H1 (cell line): ENCODE results near the gene KCNAB2. TPM values are rescaled to one million over a fixed set of nuclear protein-coding genes. Genes with fewer than 3 reads are reported as not detected.
A peak's percentile ranks its signal among the peaks of the same experiment; 100 is the strongest.

Experiments
- CTCF ChIA-PET: fragments of 300-600 bp; sonication (Branson Sonifier 250); formaldehyde crosslinking; loops from one replicate; lab custom pipeline; 2021; ENCODE audit not compliant: partially characterized antibody; lab: Charles Lee
- POLR2A ChIA-PET: fragments of 300-600 bp; sonication (Branson Sonifier 250); formaldehyde crosslinking; loops from one replicate; lab custom pipeline; 2021; ENCODE audit warnings: inconsistent platforms; ENCODE audit not compliant: partially characterized antibody; lab: Charles Lee
- DNase-seq, 2 experiments: peaks; one replicate each; pipeline versions ENCODE4 v3.0.0 to v3.0.0-alpha.2; 2010 to 2022; ENCODE audit warnings: low spot score in 2 of 2, low read depth in 1 of 2, mixed read lengths in 1 of 2
- FAIRE-seq: peaks from 2 replicates; lab custom pipeline; 2011; peaks lifted over from hg19 to GRCh38; lab: Jason Lieb, UNC
- H2AFZ ChIP-seq: 2 replicates; pipeline ENCODE4 v1.8.1; 2012; ENCODE audit warnings: low read length, inconsistent platforms
- H2AK5ac ChIP-seq: 2 replicates; pipeline ENCODE4 v1.6.1; 2013; ENCODE audit warnings: low read depth, low read length
- H2BK120ac ChIP-seq: replicated peaks from 2 replicates; pipeline ENCODE3; 2013; ENCODE audit warnings: low read depth, low read length, inconsistent platforms
- H2BK12ac ChIP-seq: 2 replicates; pipeline ENCODE4 v1.6.1; 2013; ENCODE audit warnings: low read depth, low read length
- H2BK15ac ChIP-seq: 2 replicates; pipeline ENCODE4 v1.6.1; 2013; ENCODE audit warnings: low read length
- H2BK20ac ChIP-seq: 2 replicates; pipeline ENCODE4 v1.6.1; 2013; ENCODE audit warnings: low read length
- H2BK5ac ChIP-seq: 2 replicates; pipeline ENCODE4 v1.6.1; 2013; ENCODE audit warnings: low read depth, low read length
- H3K14ac ChIP-seq: 2 replicates; pipeline ENCODE4 v1.6.1; 2013; ENCODE audit warnings: inconsistent platforms; ENCODE audit not compliant: insufficient read length
- H3K18ac ChIP-seq: 2 replicates; pipeline ENCODE4 v1.6.1; 2013; ENCODE audit warnings: low read length; ENCODE audit errors: extremely low read depth
- H3K23ac ChIP-seq: 2 replicates; pipeline ENCODE4 v1.6.1; 2013; ENCODE audit warnings: inconsistent platforms; ENCODE audit not compliant: insufficient read length
- H3K23me2 ChIP-seq: 2 replicates; pipeline ENCODE4 v1.6.1; 2013; ENCODE audit warnings: low read depth, low read length
- H3K27ac ChIP-seq: 2 replicates; pipeline ENCODE4 v1.6.1; 2011; ENCODE audit warnings: low read depth, low read length, inconsistent platforms
- H3K27me3 ChIP-seq, 4 experiments: replicated peaks in 1 of 4; 1 replicate in 1 of 4; 2 replicates in 3 of 4; pipeline versions ENCODE4 v1.6.1 to v1.8.1; 2011 to 2013; ENCODE audit warnings: low read length in 3 of 4, mild to moderate bottlenecking in 3 of 4, inconsistent platforms in 2 of 4, mixed read lengths in 2 of 4, moderate library complexity in 1 of 4; ENCODE audit not compliant: control insufficient read depth in 3 of 4, insufficient read depth in 3 of 4; ENCODE audit errors: extremely low read depth in 1 of 4
- H3K36me3 ChIP-seq, 4 experiments: 2 replicates each; pipeline versions ENCODE4 v1.6.1 to v1.8.1; 2011 to 2013; ENCODE audit warnings: mild to moderate bottlenecking in 4 of 4, low read length in 3 of 4, moderate library complexity in 2 of 4, control low read depth in 1 of 4, inconsistent platforms in 1 of 4; ENCODE audit not compliant: insufficient read depth in 4 of 4, control insufficient read depth in 2 of 4
- H3K4ac ChIP-seq: replicated peaks from 2 replicates; pipeline ENCODE3; 2013; ENCODE audit warnings: low read length, low read depth, mixed read lengths, inconsistent platforms; ENCODE audit not compliant: insufficient read length
- H3K4me1 ChIP-seq, 4 experiments: replicated peaks in 1 of 4; 1 replicate in 1 of 4; 2 replicates in 3 of 4; pipeline versions ENCODE4 v1.6.1 to v1.8.1; 2011 to 2013; ENCODE audit warnings: low read length in 3 of 4, inconsistent platforms in 2 of 4, mixed read lengths in 1 of 4; ENCODE audit not compliant: insufficient read depth in 4 of 4, control insufficient read depth in 3 of 4
- H3K4me2 ChIP-seq, 2 experiments: 2 replicates each; pipeline versions ENCODE4 v1.6.1 to v1.8.1; 2011 to 2013; ENCODE audit warnings: low read depth in 2 of 2, low read length in 2 of 2, control low read depth in 1 of 2, inconsistent platforms in 1 of 2, mild to moderate bottlenecking in 1 of 2; ENCODE audit not compliant: insufficient read depth in 1 of 2
- H3K4me3 ChIP-seq, 4 experiments: fragments of 200-600, 300-600 bp in 1 of 4; sonication (generic), shearing (Covaris generic), sonication (Bioruptor Twin) in 1 of 4; 2 replicates each; pipeline versions ENCODE4 v1.5.1 to v1.8.1; 2011 to 2016; ENCODE audit warnings: low read length in 4 of 4, low read depth in 3 of 4, control low read depth in 2 of 4, inconsistent platforms in 2 of 4, mild to moderate bottlenecking in 2 of 4, mixed read lengths in 1 of 4, moderate library complexity in 1 of 4; ENCODE audit not compliant: insufficient read depth in 2 of 4; ENCODE audit errors: extremely low read depth in 1 of 4
- H3K56ac ChIP-seq: replicated peaks from 2 replicates; pipeline ENCODE3; 2013; ENCODE audit warnings: low read depth, mild to moderate bottlenecking, mixed read lengths, low read length, inconsistent platforms; ENCODE audit not compliant: insufficient read length
- H3K79me1 ChIP-seq: 2 replicates; pipeline ENCODE4 v1.6.1; 2013; ENCODE audit warnings: low read depth, low read length, control low read depth
- H3K79me2 ChIP-seq, 2 experiments: 2 replicates each; pipeline versions ENCODE4 v1.6.1 to v1.8.1; 2012 to 2013; ENCODE audit warnings: low read length in 2 of 2, mild to moderate bottlenecking in 2 of 2, inconsistent platforms in 1 of 2; ENCODE audit not compliant: insufficient read depth in 2 of 2, control insufficient read depth in 1 of 2
- H3K9ac ChIP-seq, 4 experiments: replicated peaks in 1 of 4; 1 replicate in 1 of 4; 2 replicates in 3 of 4; pipeline versions ENCODE4 v1.6.1 to v1.8.1; 2011 to 2013; ENCODE audit warnings: low read depth in 3 of 4, low read length in 3 of 4, control low read depth in 2 of 4, mild to moderate bottlenecking in 2 of 4, moderate library complexity in 2 of 4, inconsistent platforms in 1 of 4; ENCODE audit errors: extremely low read depth in 1 of 4
- H3K9me3 ChIP-seq, 2 experiments: 2 replicates each; pipeline versions ENCODE4 v1.6.1 to v1.8.1; 2012 to 2013; ENCODE audit warnings: mild to moderate bottlenecking in 2 of 2, moderate library complexity in 2 of 2, control low read depth in 1 of 2, inconsistent platforms in 1 of 2, low read depth in 1 of 2, low read length in 1 of 2, mixed read lengths in 1 of 2; ENCODE audit not compliant: insufficient read depth in 2 of 2
- H4K20me1 ChIP-seq, 2 experiments: replicated peaks in 1 of 2; 2 replicates each; pipeline versions ENCODE3 to v1.8.1; 2011 to 2013; ENCODE audit warnings: inconsistent platforms in 2 of 2, low read length in 2 of 2, mild to moderate bottlenecking in 1 of 2; ENCODE audit not compliant: insufficient read depth in 2 of 2, control insufficient read depth in 1 of 2
- H4K5ac ChIP-seq: 2 replicates; pipeline ENCODE4 v1.6.1; 2013; ENCODE audit warnings: low read length, low read depth, mixed read lengths, inconsistent platforms; ENCODE audit not compliant: insufficient read length
- H4K8ac ChIP-seq: 2 replicates; pipeline ENCODE4 v1.8.0; 2013; ENCODE audit warnings: mild to moderate bottlenecking, moderate library complexity, low read length, inconsistent platforms; ENCODE audit not compliant: insufficient read depth; ENCODE audit errors: extremely low read depth
- H4K91ac ChIP-seq: replicated peaks from 2 replicates; pipeline ENCODE3; 2013; ENCODE audit warnings: low read length, mixed read lengths, inconsistent platforms; ENCODE audit not compliant: insufficient read length
- POU5F1 ChIP-seq: IDR thresholded peaks from 2 replicates; pipeline ENCODE4 v1.6.1; 2011; ENCODE audit warnings: low read depth, mild to moderate bottlenecking, low read length, moderate library complexity
- TEAD4 ChIP-seq: IDR thresholded peaks from 2 replicates; pipeline ENCODE4 v1.6.1; 2012; ENCODE audit warnings: low read depth, low read length, inconsistent platforms, mixed read lengths
- ZNF274 ChIP-seq: IDR thresholded peaks from 2 replicates; pipeline ENCODE4 v1.7.0; 2012; ENCODE audit warnings: low read length, borderline replicate concordance; ENCODE audit errors: extremely low read depth
- WGBS, 2 experiments: shearing (Covaris generic) in 1 of 2; methylation state at CpG; one replicate each; pipeline versions ENCODE4 v1.1.6 to v1.1.7; 2013 to 2015; ENCODE audit warnings: low lambda C conversion rate in 2 of 2, mixed read lengths in 2 of 2, inconsistent platforms in 1 of 2, low coverage in 1 of 2, missing lambda C conversion rate in 1 of 2; ENCODE audit not compliant: insufficient replicate concordance in 2 of 2, insufficient coverage in 1 of 2, insufficient read length in 1 of 2; ENCODE audit errors: extremely low coverage in 1 of 2, missing lambda C conversion rate in 1 of 2; 5-methylcytosine and 5-hydroxymethylcytosine counted together
- polyA plus RNA-seq, 7 experiments: library from polyadenylated mRNA; depleted of rRNA in 3 of 7; stranded (reverse) in 5 of 7; unstranded in 2 of 7; fragments of >200 nt in 5 of 7; fragments of 200-250 nt in 2 of 7; gene quantifications; 1 replicate in 5 of 7; 2 replicates in 1 of 7; 4 replicates in 1 of 7; pipeline versions ENCODE4 v1.2.1 to v1.2.3, GENCODE V29; 2011 to 2013; ENCODE audit warnings: missing spikeins in 2 of 7, mixed read lengths in 2 of 7
- total RNA-seq: library from RNA; stranded (reverse); fragmentation: NEBNext Ultra II Directional; extraction: Animal tissue kit (Norgen Biotek cat#: 25700); gene quantifications from 2 replicates; pipeline ENCODE4 v1.2.1, GENCODE V29; 2021

Gene KCNAB2
- total and polyA plus RNA-seq, 2 of the 8 experiments (the other 6 are each of a cell fraction or from before 2014, with no cell fraction given): 4.5 to 7.0 TPM

GRCh38 chr1:6111991-6112689 is 66.5 kb downstream of the KCNAB2 start:
- Histone ChIP-seq H3K27ac (no peak overlapping the region), H3K18ac (no peak overlapping the region), H2AFZ (no peak overlapping the region), H2BK20ac (no peak overlapping the region), H3K36me3 (no peaks in the 10 kb centered on the region), H3K4me2 (no peak overlapping the region), H3K23ac (no peak overlapping the region), H3K79me2 (no peaks in the 10 kb centered on the region), H2BK120ac (no peak overlapping the region), H2AK5ac (no peak overlapping the region), H3K4me3 (no peak overlapping the region), H3K56ac (no peak overlapping the region), H4K8ac (no peak overlapping the region; the same call in 1 of the 2 replicates), H4K20me1 (no peaks in the 10 kb centered on the region), H3K4me1 (peaks cover 0 to 4% (median 3%) of the 10 kb centered on the region in 4 experiments; a peak in 2 of 7 replicates), H3K9ac (peak overlapping the region in 1 of 4 experiments; percentile 10; a peak in 3 of 7 replicates), H3K79me1 (no peaks in the 10 kb centered on the region), H2BK15ac (no peak overlapping the region), H4K5ac (no peak overlapping the region), H2BK5ac (no peak overlapping the region), H3K4ac (no peak overlapping the region), H3K23me2 (peaks cover 16% of the 10 kb centered on the region; the same call in 1 of the 2 replicates), H3K9me3 (no peaks in the 10 kb centered on the region), H3K14ac (no peak overlapping the region), H3K27me3 (peaks cover 0 to 2% (median 0%) of the 10 kb centered on the region in 4 experiments; a peak in 1 of 7 replicates), H2BK12ac (no peak overlapping the region), H4K91ac (no peak overlapping the region)
- TF ChIP-seq ZNF274 (no peak), POU5F1 (no peak), TEAD4 (peak; percentile 64)
- ChIA-PET CTCF (interaction anchor here (0.6 to 2.5 kb wide), 12 partner anchors 9 to 293 kb away, joined by 3 to 11 read pairs (median 5); no protein-coding TSS in a partner anchor), POLR2A (no interaction called here)
- no peak for FAIRE-seq
- DNase-seq: no peak
- WGBS, 2 experiments: 90% methylated on average over 13 of the region's 13 CpGs; no CpG with 5 or more reads in 1 of the 2 experiments
